ENCODE results near the gene CSKMT. TPM values are rescaled to one million over a fixed set of nuclear protein-coding genes. Genes with fewer than 3 reads are reported as not detected.
A peak's percentile ranks its signal among the peaks of the same experiment; 100 is the strongest.

Gene CSKMT
- total and polyA plus RNA-seq, 7 experiments from 2014 or later = 2.5 to 29.3 (median 15.8) TPM

- CTCF ChIA-PET = interaction anchor here (0.6 to 2.2 kb wide), 18 partner anchors 9 to 240 kb away, joined by 3 to 17 read pairs (median 4); partner anchors contain the start of genes B3GAT3, EML3, INTS5 and ROM1
- intact Hi-C loops (cut with micrococcal nuclease) = loop anchor here (1.0 to 2.0 kb wide), 11 partner anchors 11 to 73 kb away; partner anchors contain the start of genes EML3 (in 2 of the 2), GANAB (in 2 of the 2), INTS5 (in 2 of the 2) and TUT1 (in 2 of the 2)
- no peaks in the 10 kb centered on the region for H3K27me3 ChIP-seq (ENCODE audit: control insufficient read depth in 2 of 2, insufficient read depth in 2 of 2, low read length in 2 of 2)
- no peaks in the 10 kb centered on the region for H3K9me3 ChIP-seq (ENCODE audit: control insufficient read depth in 2 of 3, low read length in 3 of 3)
- H3K27ac Mint-ChIP-seq = peak overlapping the region; percentile 89 to 97 (median 93)
- peak overlapping the region; percentile 85 for H3K27ac ChIP-seq (ENCODE audit: low read depth, low read length)
- DNase-seq = peak in 1 of 9 donors; percentile 65
- no peaks in the 10 kb centered on the region for H3K27me3 Mint-ChIP-seq
- peak overlapping the region; percentile 85 for H3K4me3 ChIP-seq (ENCODE audit: low read length)
- H3K36me3 Mint-ChIP-seq = peaks cover 0 to 23% (median 7%) of the 10 kb centered on the region in 5 donors
- ATAC-seq = peak; percentile 65
- peaks cover 16 to 21% of the 10 kb centered on the region in 2 donors for H3K4me1 ChIP-seq (ENCODE audit: control insufficient read depth in 2 of 2, insufficient read depth in 2 of 2, low read length in 2 of 2)
- peaks cover 0 to 3% (median 0%) of the 10 kb centered on the region in 11 donors for H3K9me3 Mint-ChIP-seq
- peaks cover 0 to 25% (median 3%) of the 10 kb centered on the region in 3 experiments for H3K36me3 ChIP-seq (ENCODE audit: control insufficient read depth in 2 of 3, insufficient read depth in 3 of 3, low read length in 3 of 3)
- POLR2A ChIA-PET = interaction anchor here (0.5 to 14.8 kb wide), 56 partner anchors 7 to 1653 kb away, joined by 3 to 332 read pairs (median 5); partner anchors contain the start of genes B3GAT3, BSCL2, EEF1G and EML3
- H3K4me3 Mint-ChIP-seq = peak overlapping the region; percentile 93 to 98 (median 96)
- peaks cover 13 to 40% (median 29%) of the 10 kb centered on the region in 7 donors for H3K4me1 Mint-ChIP-seq
These were observed 572 bp upstream of the CSKMT start for GRCh38 chr11:62664405-62665074.

DNA sequence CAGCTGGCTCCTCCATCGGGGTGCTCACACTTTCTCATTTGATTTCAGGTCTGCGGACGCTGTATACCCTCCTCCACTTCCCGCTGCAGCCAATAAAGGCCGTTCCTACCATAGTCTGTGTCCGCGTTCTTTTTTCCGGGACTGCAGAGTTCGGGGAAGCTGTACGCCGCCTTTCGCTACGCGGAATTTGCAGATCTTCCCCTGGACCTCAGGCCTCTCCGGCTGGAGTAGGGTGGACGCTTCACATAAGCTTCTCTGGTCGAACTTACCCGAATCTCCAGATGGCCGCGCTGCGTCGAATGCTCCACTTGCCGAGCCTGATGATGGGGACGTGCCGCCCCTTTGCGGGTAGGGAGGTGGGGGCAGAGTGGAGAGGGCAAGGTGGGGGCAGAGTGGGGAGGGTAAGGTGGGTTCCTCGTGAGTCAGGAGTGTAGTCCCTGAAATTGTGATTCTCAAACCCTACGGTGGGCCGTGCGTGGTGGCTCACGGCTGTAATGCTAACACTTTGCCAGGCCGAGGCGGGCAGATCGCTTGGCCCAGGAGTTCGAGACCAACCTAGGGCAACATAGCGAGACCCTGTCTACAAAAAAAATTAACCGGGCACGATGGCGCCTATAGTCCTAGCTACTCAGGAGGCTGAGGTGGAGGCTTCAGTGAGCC, 617 bp downstream of the CSKMT start:
- H3K36me3 Mint-ChIP-seq = peaks cover 0 to 23% (median 7%) of the 10 kb centered on the region in 5 donors
- Histone ChIP-seq H3K9me3 (ENCODE audit: control insufficient read depth in 2 of 3, low read length in 3 of 3) (no peaks in the 10 kb centered on the region), H3K4me3 (ENCODE audit: low read length) (peak overlapping the region; percentile 85), H3K27ac (ENCODE audit: low read depth, low read length) (peak overlapping the region; percentile 85), H3K36me3 (ENCODE audit: control insufficient read depth in 2 of 3, insufficient read depth in 3 of 3, low read length in 3 of 3) (peaks cover 0 to 25% (median 3%) of the 10 kb centered on the region in 3 experiments), H3K27me3 (ENCODE audit: control insufficient read depth in 2 of 2, insufficient read depth in 2 of 2, low read length in 2 of 2) (no peaks in the 10 kb centered on the region), H3K4me1 (ENCODE audit: control insufficient read depth in 2 of 2, insufficient read depth in 2 of 2, low read length in 2 of 2) (peaks cover 16 to 24% of the 10 kb centered on the region in 2 donors)
- intact Hi-C loops (cut with micrococcal nuclease) = loop anchor here (1.0 to 2.0 kb wide), 11 partner anchors 12 to 74 kb away; partner anchors contain the start of genes EML3 (in 2 of the 2), GANAB (in 2 of the 2), INTS5 (in 2 of the 2) and HNRNPUL2 (in 1 of the 2)
- peaks cover 13 to 51% (median 38%) of the 10 kb centered on the region in 7 donors for H3K4me1 Mint-ChIP-seq
- peak overlapping the region; percentile 89 to 97 (median 93) for H3K27ac Mint-ChIP-seq
- peaks cover 0 to 3% (median 0%) of the 10 kb centered on the region in 11 donors for H3K9me3 Mint-ChIP-seq
- ChIA-PET POLR2A (interaction anchor here (0.6 to 14.8 kb wide), 52 partner anchors 8 to 1753 kb away, joined by 3 to 332 read pairs (median 6); partner anchors contain the start of genes B3GAT3, BSCL2, EEF1G and EML3), CTCF (interaction anchor here (0.6 to 2.2 kb wide), 18 partner anchors 8 to 241 kb away, joined by 3 to 17 read pairs (median 4); partner anchors contain the start of genes B3GAT3, EML3, ROM1 and TUT1)
- ATAC-seq (peak; percentile 35), DNase-seq (peak in 7 of 9 donors; percentile 27 to 60 (median 39))
- peak overlapping the region; percentile 93 to 98 (median 96) for H3K4me3 Mint-ChIP-seq
- no peaks in the 10 kb centered on the region for H3K27me3 Mint-ChIP-seq

- Histone ChIP-seq H3K27me3 (ENCODE audit: control insufficient read depth in 2 of 2, insufficient read depth in 2 of 2, low read length in 2 of 2) (no peaks in the 10 kb centered on the region), H3K4me3 (ENCODE audit: low read length) (peak overlapping the region; percentile 85), H3K36me3 (ENCODE audit: control insufficient read depth in 2 of 3, insufficient read depth in 3 of 3, low read length in 3 of 3) (peaks cover 0 to 27% (median 3%) of the 10 kb centered on the region in 3 experiments), H3K4me1 (ENCODE audit: control insufficient read depth in 2 of 2, insufficient read depth in 2 of 2, low read length in 2 of 2) (peaks cover 20 to 24% of the 10 kb centered on the region in 2 donors), H3K27ac (ENCODE audit: low read depth, low read length) (peak overlapping the region; percentile 85), H3K9me3 (ENCODE audit: control insufficient read depth in 2 of 3, low read length in 3 of 3) (no peaks in the 10 kb centered on the region)
- DNase-seq (no peak), ATAC-seq (no peak)
- peak overlapping the region; percentile 93 to 98 (median 96) for H3K4me3 Mint-ChIP-seq
- no peaks in the 10 kb centered on the region for H3K27me3 Mint-ChIP-seq
- peaks cover 13 to 57% (median 45%) of the 10 kb centered on the region in 7 donors for H3K4me1 Mint-ChIP-seq
- CTCF ChIA-PET = interaction anchor here (0.6 to 1.6 kb wide), 2 partner anchors 14 to 271 kb away, joined by 3 to 7 read pairs; no protein-coding TSS in a partner anchor
- POLR2A ChIA-PET = interaction anchor here (0.8 to 14.8 kb wide), 25 partner anchors 9 to 222 kb away, joined by 3 to 332 read pairs (median 17); partner anchors contain the start of genes B3GAT3, BSCL2, EEF1G and EML3
- H3K36me3 Mint-ChIP-seq = peaks cover 0 to 26% (median 7%) of the 10 kb centered on the region in 5 donors
- peaks cover 0 to 3% (median 0%) of the 10 kb centered on the region in 11 donors for H3K9me3 Mint-ChIP-seq
- intact Hi-C loops (cut with micrococcal nuclease) = no loop called here
- peak overlapping the region; percentile 14 to 96 (median 92) for H3K27ac Mint-ChIP-seq
These were observed 1.3 kb downstream of the CSKMT start for GRCh38 chr11:62666259-62666926.

- intact Hi-C loops (cut with micrococcal nuclease) = no loop called here
- ChIA-PET POLR2A (interaction anchor here (1.0 to 14.8 kb wide), 22 partner anchors 10 to 223 kb away, joined by 3 to 332 read pairs (median 6); partner anchors contain the start of genes B3GAT3, BSCL2, EEF1G and EML3), CTCF (interaction anchor here (0.6 to 1.6 kb wide), 4 partner anchors 12 to 74 kb away, joined by 3 to 7 read pairs (median 4); partner anchors contain the start of gene LRRN4CL)
- Mint-ChIP-seq H3K4me3 (peak overlapping the region in 9 of 10 donors; percentile 12 to 98 (median 96)), H3K36me3 (peaks cover 0 to 30% (median 7%) of the 10 kb centered on the region in 5 donors), H3K27ac (peak overlapping the region in 8 of 9 donors; percentile 6 to 94 (median 44)), H3K9me3 (peaks cover 0 to 3% (median 0%) of the 10 kb centered on the region in 11 donors), H3K27me3 (no peaks in the 10 kb centered on the region), H3K4me1 (peaks cover 13 to 67% (median 52%) of the 10 kb centered on the region in 7 donors)
- Histone ChIP-seq H3K4me1 (ENCODE audit: control insufficient read depth in 2 of 2, insufficient read depth in 2 of 2, low read length in 2 of 2) (peaks cover 23 to 24% of the 10 kb centered on the region in 2 donors), H3K9me3 (ENCODE audit: control insufficient read depth in 2 of 3, low read length in 3 of 3) (no peaks in the 10 kb centered on the region), H3K36me3 (ENCODE audit: control insufficient read depth in 2 of 3, insufficient read depth in 3 of 3, low read length in 3 of 3) (peaks cover 0 to 34% (median 3%) of the 10 kb centered on the region in 3 experiments), H3K27me3 (ENCODE audit: control insufficient read depth in 2 of 2, insufficient read depth in 2 of 2, low read length in 2 of 2) (no peaks in the 10 kb centered on the region), H3K4me3 (ENCODE audit: low read length) (no peak overlapping the region), H3K27ac (ENCODE audit: low read depth, low read length) (peak overlapping the region; percentile 85)
- DNase-seq (no peak), ATAC-seq (no peak)
These were observed 2.3 kb downstream of the CSKMT start for GRCh38 chr11:62667460-62667859.

- ChIA-PET CTCF (interaction anchor here (0.6 to 1.3 kb wide), 2 partner anchors 49 to 75 kb away, joined by 3 to 4 read pairs; no protein-coding TSS in a partner anchor), POLR2A (interaction anchor here (0.6 to 14.8 kb wide), 17 partner anchors 8 to 1511 kb away, joined by 3 to 332 read pairs (median 5); partner anchors contain the start of genes B3GAT3, BSCL2, GANAB and GNG3)
- Histone ChIP-seq H3K27ac (ENCODE audit: low read depth, low read length) (peak overlapping the region; percentile 90), H3K27me3 (ENCODE audit: control insufficient read depth in 2 of 2, insufficient read depth in 2 of 2, low read length in 2 of 2) (no peaks in the 10 kb centered on the region), H3K4me1 (ENCODE audit: control insufficient read depth in 2 of 2, insufficient read depth in 2 of 2, low read length in 2 of 2) (peaks cover 21 to 33% of the 10 kb centered on the region in 2 donors), H3K4me3 (ENCODE audit: low read length) (no peak overlapping the region), H3K36me3 (ENCODE audit: control insufficient read depth in 2 of 3, insufficient read depth in 3 of 3, low read length in 3 of 3) (peaks cover 0 to 38% (median 0%) of the 10 kb centered on the region in 3 experiments), H3K9me3 (ENCODE audit: control insufficient read depth in 2 of 3, low read length in 3 of 3) (no peaks in the 10 kb centered on the region)
- ATAC-seq (no peak), DNase-seq (no peak)
- intact Hi-C loops (cut with micrococcal nuclease) = loop anchor here (2.0 to 10.0 kb wide), 3 partner anchors 17 to 245 kb away; partner anchors contain the start of gene INTS5 (in 2 of the 2)
- Mint-ChIP-seq H3K27ac (peak overlapping the region in 8 of 9 donors; percentile 79 to 97 (median 95)), H3K27me3 (no peaks in the 10 kb centered on the region), H3K36me3 (peaks cover under 1 to 28% (median under 1%) of the 10 kb centered on the region in 5 donors), H3K9me3 (peaks cover 0 to 3% (median 0%) of the 10 kb centered on the region in 11 donors), H3K4me1 (peaks cover 12 to 70% (median 53%) of the 10 kb centered on the region in 7 donors), H3K4me3 (peak overlapping the region in 7 of 10 donors; percentile 32 to 100 (median 98))
These were observed 4.5 kb downstream of the CSKMT start for GRCh38 chr11:62669420-62670161.
